ENCODE results near the gene ENTR1.
"Not testable (repeated sequence)": the region's sequence is repeated elsewhere in the genome, so short reads cannot be mapped to it uniquely, and the experiment has no call there.

ENTR1 gene

DNA sequence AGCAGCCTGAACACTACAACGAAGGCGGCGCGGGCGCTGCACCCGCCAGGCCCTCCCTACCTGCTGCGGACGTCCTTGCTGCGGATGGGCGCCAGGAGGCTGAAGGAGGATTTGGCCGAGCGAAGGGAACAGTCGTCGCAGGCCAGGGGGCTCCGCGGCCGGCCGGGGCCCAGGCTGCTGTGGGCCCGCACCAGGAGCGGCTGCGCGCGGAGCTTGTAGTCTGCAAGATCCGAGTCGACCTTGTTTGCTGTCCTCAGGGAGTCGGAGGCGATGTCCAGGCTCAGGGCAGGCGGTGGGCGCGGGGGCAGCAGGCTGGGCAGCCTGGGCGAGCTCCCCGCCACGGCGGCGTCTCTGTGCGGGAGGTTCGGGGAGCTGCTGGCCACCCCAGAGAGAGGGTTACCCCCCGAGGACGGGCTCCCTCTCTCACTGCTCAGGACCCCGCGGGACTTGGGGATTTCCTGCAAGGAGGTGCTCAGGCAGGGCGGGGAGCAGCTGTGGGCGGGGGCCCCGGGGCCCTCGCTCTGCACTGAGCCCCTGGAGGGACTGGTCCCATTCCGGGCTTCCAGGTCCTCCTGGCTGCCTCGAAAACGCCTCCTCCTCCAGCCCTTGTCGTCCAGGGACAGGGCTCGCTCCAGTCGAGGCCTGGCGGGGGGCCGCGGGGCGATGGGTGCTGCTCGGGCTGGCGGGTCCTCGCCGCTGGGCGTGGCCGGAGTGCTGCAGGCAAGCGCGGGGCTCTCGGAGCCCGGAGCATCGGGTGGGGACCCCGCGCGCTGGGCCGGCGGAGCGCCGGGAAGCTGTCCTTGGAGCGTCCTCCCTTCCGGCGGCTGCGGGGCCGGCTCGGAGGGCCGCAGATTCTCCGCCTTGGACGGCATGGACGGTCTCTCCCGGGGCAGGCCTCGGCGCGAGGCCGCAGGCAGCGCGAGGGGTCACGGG is 28.4 kb upstream of the ENTR1 start:
- DNase-seq: peak; percentile 69

- no peak for DNase-seq
Observed at GRCh38 chr9:136437839-136438547, 27.6 kb upstream of the ENTR1 start.

DNA sequence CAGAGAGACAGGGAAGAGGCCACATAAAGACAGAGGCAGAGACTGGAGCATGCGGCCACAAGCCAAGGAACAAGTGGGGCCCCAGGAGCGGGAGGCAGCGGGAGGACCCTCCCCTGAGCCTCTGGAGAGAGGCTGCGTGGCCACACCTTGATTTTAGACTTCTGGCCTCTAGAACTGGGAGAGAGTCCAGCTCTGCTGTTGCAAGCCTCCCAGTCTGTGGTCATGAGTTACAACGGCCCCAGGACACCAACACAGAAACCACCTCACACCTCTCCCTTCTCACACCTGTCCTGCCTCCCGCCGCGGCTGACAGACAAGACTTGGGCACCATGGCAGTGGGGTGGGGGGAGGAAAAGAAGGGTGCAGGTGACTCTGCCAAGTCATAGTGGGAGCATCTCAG is 27.0 kb upstream of the ENTR1 start:
- DNase-seq: no peak

GRCh38 chr9:136436055-136436634 is 25.7 kb upstream of the ENTR1 start:
- DNase-seq: no peak

GRCh38 chr9:136434580-136435169 is 24.3 kb upstream of the ENTR1 start:
- DNase-seq: no peak

DNA sequence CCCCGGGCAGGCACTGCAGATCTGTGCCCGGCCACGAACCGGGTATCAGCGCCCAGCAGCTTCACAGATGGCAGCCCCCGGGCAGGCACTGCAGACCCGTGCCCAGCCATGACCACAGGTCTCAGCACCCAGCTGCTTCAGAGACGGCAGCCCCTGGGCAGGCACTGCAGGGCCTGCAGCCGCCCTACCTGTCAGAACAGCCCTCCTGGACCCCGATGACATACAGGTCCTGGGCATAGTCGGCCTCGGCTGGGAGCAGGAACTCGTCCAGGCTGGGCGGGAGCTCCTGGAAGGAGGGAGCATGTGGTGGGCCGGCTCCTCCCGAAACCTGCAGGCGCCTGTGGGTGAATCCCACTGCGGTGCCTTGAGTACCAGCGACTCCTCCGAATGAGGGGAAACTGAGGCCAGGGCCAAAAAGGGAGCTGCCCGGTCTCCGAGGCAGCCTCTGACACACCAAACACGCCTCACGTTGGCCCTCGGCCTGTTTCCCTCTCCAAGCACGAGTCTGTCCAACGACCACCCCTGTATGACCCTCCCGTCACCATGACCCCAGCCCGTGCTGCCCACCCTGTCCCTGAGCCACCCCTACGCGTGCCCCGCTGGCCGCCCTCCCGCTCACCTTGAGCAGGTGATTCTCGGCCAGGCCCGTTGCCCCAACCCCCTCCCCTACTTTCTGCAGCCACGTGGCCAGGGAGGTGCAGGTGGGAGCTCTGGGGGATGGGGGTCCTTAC is 23.6 kb upstream of the ENTR1 start:
- DNase-seq: no peak

GRCh38 chr9:136433043-136433715 is 22.8 kb upstream of the ENTR1 start:
- no peak for DNase-seq

- no peak for DNase-seq
Observed at GRCh38 chr9:136432591-136432990, 22.2 kb upstream of the ENTR1 start.

DNA sequence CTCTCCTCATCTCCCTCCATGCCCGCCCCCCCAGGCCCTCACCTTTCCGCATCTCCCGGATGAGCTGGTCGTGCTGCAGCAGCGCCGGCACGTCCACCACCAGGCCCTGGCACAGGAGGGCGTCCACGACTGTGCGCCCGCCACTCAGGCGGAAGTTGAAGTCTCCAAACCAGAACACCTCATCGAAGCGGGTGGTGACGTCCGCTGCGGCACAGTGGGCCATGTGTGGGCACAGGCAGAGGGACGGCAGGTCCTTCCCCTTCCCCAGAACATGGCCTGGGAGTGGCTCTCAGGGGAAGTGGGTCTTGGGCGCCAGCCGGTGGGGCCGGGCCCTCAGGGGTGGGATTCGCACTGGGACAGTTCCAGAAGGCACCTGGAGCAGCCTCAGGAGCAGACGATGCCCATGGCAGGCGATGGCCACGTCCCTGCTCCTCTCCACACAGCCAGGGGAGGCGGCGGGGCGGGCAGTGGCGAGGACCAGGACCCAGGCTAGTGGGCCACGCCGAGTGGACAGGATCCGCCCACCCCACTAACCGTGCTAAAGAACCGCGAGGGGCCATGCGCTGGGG is 21.5 kb upstream of the ENTR1 start:
- no peak for DNase-seq

- DNase-seq: no peak
Observed at GRCh38 chr9:136430588-136431234, 20.3 kb upstream of the ENTR1 start.

GRCh38 chr9:136429683-136430491 is 19.5 kb upstream of the ENTR1 start:
- no peak for DNase-seq

DNA sequence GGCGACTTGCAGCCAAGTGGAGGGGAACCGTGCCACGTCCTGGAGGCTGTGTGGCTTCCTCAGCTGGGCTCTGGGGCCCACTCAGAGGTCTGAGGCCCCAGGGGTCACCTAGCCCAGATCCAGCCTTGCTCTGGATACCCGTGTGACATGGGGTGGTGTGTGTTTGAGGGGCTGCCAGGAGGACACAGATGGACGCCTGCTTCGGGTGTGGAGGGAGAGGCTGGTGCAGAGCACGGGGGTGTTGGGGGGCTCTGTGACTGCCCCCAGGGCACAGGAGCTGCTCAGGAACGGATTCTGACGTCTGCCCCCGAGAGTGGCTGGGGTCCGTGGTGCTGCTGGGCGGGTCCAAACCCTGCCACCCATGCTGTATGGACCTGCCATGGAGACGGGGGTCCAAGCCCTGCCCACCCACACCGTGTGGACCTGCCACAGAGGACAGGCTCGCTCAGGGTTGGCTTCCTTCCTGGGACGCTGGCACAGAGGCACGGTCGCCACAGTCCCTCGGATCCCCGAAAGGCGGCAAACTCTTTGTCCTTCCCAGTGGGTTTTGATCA is 18.7 kb upstream of the ENTR1 start:
- no peak for DNase-seq

DNA sequence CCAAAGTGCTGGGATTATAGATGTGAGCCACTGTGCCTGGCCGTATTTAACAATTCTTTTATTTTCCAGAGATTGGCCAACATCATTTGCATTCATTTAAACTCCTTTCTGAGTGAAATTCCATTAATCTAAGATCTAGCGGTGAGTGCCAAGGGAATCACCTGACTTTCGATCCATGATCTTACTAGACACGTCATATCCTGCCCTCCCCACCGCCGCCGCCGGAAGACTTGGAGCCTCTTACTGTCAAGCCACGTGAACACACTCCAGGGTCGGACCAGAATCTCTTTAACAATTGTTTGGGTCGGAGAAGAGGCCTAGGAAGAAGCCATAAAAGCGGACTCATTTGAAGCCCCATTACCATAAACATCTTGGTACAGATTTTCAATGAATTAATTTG is 16.4 kb upstream of the ENTR1 start:
- no peak for DNase-seq

GRCh38 chr9:136425367-136425766 is 15.0 kb upstream of the ENTR1 start:
- DNase-seq: not testable (repeated sequence)

DNA sequence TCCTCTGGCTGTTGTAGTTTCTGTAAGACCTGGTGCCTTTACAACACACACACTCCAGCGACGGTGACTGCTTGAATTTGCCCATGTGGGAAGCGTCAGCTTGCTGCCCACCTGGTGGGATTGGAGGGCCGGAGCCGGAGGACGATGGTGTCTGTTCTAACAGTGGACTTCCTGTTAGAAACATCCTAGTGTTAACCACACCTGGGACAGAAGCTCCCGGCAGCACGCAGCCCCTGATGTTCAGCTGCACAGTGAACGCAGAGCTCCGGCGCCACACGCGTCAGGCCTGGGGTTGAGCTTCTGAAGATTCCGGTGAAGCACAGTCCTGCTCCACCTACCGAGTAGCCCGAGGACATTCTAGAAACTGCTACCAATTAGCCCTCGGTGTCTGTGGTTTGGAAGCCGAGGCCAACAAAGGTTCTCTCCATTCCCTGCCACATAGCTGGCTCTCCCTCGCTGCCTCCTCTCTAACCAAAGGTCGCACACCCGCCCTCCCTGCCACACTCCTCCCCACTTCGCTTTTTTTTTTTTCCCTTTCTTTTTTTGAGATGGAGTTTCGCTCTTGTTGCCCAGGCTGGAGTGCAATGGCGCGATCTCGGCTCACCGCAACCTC is 14.4 kb upstream of the ENTR1 start:
- DNase-seq: no peak

DNA sequence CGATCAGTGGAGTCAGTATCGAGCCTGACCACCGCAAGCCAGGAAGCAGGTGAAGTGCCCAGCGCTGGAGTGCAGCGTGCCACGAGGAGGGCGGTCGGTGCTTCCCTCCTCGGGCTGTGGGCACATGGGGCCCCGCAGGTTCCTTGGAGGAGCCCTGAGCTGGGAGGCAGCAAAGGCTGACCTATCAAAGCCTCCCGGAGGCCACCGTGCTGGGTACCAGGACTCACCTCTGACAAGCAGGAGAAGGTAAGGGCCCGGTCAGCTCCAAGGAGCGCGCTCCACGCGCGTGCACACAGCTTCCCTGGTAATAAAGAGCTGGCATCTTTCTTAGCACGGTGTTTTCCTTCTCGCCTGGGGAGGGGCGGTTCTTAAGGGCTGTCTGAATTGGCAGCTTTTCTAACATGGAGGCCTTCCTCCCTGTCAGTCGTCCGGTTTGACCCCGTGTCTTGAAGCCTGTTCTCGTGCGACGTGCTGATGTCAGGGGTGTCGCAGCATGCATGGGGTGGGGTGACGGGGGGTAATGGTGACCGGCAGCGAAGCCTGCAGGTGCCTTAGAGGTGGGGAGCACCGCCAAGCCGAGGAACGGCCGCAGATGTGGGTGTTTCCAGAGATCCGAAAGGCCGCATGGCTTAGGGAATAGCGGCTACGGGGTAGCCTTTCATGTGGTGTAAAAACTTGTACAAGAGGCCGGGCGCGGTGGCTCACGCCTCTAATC is 13.2 kb upstream of the ENTR1 start:
- no peak for DNase-seq

DNA sequence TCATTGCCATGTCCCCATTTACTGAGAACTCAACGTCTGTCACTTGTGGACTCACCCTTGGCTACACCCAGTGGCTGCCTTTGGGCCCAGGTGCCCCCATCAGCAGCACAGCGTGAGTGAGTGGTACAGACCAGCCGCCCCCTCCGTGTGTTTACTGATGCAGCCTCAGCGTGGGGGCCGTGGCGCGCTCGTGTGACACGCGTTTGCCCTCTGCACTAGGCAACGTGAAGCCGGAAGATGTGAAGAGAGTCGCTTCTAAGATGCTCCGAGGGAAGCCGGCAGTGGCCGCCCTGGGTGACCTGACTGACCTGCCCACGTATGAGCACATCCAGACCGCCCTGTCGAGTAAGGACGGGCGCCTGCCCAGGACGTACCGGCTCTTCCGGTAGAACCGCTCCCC is 12.5 kb upstream of the ENTR1 start:
- no peak for DNase-seq

DNA sequence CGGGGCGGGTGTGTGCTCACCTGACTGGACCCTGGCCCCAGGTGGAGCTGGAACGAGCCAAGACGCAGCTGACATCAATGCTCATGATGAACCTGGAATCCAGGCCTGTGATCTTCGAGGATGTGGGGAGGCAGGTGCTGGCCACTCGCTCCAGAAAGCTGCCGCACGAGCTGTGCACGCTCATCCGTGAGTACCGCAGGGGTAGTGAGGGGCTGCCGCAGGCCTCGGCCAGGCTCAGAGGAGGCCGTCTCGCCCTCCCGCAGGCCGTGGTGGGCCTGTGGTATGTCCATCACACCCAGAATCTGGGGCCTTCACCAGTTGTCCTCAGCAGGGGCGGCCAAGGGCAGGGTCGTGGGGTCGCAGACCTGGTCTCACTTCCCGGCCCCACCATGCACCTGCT is 11.4 kb upstream of the ENTR1 start:
- no peak for DNase-seq

GRCh38 chr9:136419092-136419420 is 8.6 kb upstream of the ENTR1 start:
- DNase-seq: no peak

Data from activated naive CD4-positive, alpha-beta T cell treated with anti-CD3 and anti-CD28 coated beads, Interleukin-2, amount 50 U/mL, for 16 hours (primary cell).